A673 (cell line): Measurements from ENCODE around the gene ARL6IP1.
"Not testable (repeated sequence)": the region's sequence is repeated elsewhere in the genome, so short reads cannot be mapped to it uniquely, and the experiment has no call there.

Source experiments
- EZH2 ChIP-seq: fragments of 200-600 bp; sonication (generic); IDR thresholded peaks from 2 replicates; pipeline ENCODE4 v1.6.1; 2017; ENCODE audit warnings: borderline replicate concordance, low read depth, mild to moderate bottlenecking, mixed read lengths, antibody characterized with exemption, low read length; ENCODE audit not compliant: poor library complexity, severe bottlenecking
- TF ChIP-seq, protein P1 (sequence below): fragments of 300-800, 200-600 bp; sonication (generic); conservative IDR thresholded peaks from 2 replicates; pipeline ENCODE4 v1.5.1; 2017; ENCODE audit warnings: low read depth, mild to moderate bottlenecking, antibody characterized with exemption, low read length, moderate library complexity, mixed read lengths

DNA sequence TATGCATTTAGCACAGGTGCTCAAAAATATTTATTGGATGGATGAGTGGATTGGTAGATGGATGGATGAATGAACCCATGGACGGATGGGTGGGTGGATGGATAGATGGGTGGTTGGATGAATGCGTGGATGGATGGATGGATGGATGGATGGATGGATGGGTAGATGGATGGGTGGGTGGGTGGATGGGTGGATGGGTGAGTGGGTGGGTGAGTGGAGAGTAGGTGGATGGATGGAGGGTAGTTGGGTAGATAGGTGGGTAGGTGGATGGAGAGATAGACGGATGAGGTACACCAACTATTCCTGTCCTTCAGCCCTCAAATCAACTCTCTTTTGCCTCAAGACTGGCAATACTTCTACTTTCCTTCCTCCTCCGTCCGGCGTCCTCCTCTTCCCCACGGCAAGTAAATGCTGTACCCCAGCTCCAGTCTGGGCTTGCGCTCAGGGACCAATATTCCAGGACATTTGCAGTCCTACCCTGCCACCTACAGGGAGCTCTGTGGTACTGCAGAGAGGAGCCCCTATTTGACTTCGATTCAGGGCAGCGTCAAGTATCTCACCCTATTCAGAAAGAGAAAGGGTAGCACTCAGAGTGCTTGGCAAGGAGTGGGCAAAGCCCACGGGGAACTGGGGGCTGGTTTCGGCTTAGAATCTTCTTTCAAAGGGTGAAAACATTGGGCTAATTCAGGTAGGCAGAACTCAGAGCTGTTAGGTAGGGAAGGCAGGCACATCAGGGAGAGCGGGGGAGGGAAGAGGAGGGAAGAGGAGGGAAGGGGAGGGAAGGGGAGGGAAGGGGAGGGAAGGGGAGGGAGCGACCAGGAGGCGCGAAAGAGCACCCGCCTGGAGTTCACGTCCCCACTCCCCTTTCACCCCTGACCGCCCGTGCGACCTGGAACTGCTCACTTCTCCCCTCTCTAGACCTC, 41.5 kb downstream of the ARL6IP1 start:
- TF ChIP-seq, protein P1, sequence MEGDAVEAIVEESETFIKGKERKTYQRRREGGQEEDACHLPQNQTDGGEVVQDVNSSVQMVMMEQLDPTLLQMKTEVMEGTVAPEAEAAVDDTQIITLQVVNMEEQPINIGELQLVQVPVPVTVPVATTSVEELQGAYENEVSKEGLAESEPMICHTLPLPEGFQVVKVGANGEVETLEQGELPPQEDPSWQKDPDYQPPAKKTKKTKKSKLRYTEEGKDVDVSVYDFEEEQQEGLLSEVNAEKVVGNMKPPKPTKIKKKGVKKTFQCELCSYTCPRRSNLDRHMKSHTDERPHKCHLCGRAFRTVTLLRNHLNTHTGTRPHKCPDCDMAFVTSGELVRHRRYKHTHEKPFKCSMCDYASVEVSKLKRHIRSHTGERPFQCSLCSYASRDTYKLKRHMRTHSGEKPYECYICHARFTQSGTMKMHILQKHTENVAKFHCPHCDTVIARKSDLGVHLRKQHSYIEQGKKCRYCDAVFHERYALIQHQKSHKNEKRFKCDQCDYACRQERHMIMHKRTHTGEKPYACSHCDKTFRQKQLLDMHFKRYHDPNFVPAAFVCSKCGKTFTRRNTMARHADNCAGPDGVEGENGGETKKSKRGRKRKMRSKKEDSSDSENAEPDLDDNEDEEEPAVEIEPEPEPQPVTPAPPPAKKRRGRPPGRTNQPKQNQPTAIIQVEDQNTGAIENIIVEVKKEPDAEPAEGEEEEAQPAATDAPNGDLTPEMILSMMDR = peak; percentile 52; the same call in 1 of the 2 replicates
- TF ChIP-seq EZH2 = not testable (repeated sequence)
